ENCODE data around the gene AUTS2. TPM values are rescaled to one million over a fixed set of nuclear protein-coding genes. Genes with fewer than 3 reads are reported as not detected.

Gene AUTS2
- total RNA-seq, 1 experiment from 2014 or later: 50.0 TPM

GRCh38 chr7:70505468-70505867, 907.2 kb downstream of the AUTS2 start:
- ChIA-PET CTCF (interaction anchor here (1.3 kb wide), 2 partner anchors 92 to 193 kb away, joined by 4 to 5 read pairs; no protein-coding TSS in a partner anchor), POLR2A (no interaction called here)
- no peak for ATAC-seq

GRCh38 chr7:70505886-70506285, 907.6 kb downstream of the AUTS2 start:
- CTCF ChIA-PET: interaction anchor here (1.3 kb wide), 2 partner anchors 92 to 193 kb away, joined by 4 to 5 read pairs; no protein-coding TSS in a partner anchor
- no peak for TF ChIP-seq AFF4 (CRISPR knock-in tag; IDR thresholded peaks at IDR 0.05; ENCODE audit: borderline replicate concordance)
- TF ChIP-seq ZNF263 (CRISPR knock-in tag; IDR thresholded peaks at IDR 0.05; ENCODE audit: low read depth): no peak
- no peak for TF ChIP-seq IRF2 (CRISPR knock-in tag; IDR thresholded peaks at IDR 0.05; ENCODE audit: borderline replicate concordance, low read depth)

More at GRCh38 chr7:70505468-70505867, 907.2 kb downstream of the AUTS2 start:
- H3K27me3 Mint-ChIP-seq (ENCODE audit: low read depth): peaks cover 5% of the 10 kb centered on the region
- H3K27ac Mint-ChIP-seq: no peak overlapping the region
- TF ChIP-seq ATF1 (CRISPR knock-in tag; IDR thresholded peaks at IDR 0.05) (no peak), NFYB (CRISPR knock-in tag; conservative IDR thresholded peaks at IDR 0.05; ENCODE audit: low read depth) (no peak), ZNF232 (CRISPR knock-in tag; IDR thresholded peaks at IDR 0.05) (no peak), ZNF416 (CRISPR knock-in tag; IDR thresholded peaks at IDR 0.05) (no peak), ZNF317 (CRISPR knock-in tag; IDR thresholded peaks at IDR 0.05; ENCODE audit: borderline replicate concordance, low read depth) (no peak), SOX15 (CRISPR knock-in tag; IDR thresholded peaks at IDR 0.05) (no peak), USF1 (CRISPR knock-in tag; IDR thresholded peaks at IDR 0.05) (no peak), JAZF1 (CRISPR knock-in tag; IDR thresholded peaks at IDR 0.05) (no peak), MAX (CRISPR knock-in tag; IDR thresholded peaks at IDR 0.05) (no peak), AFF4 (CRISPR knock-in tag; IDR thresholded peaks at IDR 0.05; ENCODE audit: borderline replicate concordance) (no peak), ZNF281 (CRISPR knock-in tag; IDR thresholded peaks at IDR 0.05) (no peak), HMGA2 (CRISPR knock-in tag; IDR thresholded peaks at IDR 0.05) (no peak), TEAD4 (CRISPR knock-in tag; IDR thresholded peaks at IDR 0.05) (no peak), NR3C1 (CRISPR knock-in tag; conservative IDR thresholded peaks at IDR 0.05; ENCODE audit: low read depth) (no peak), TEAD1 (CRISPR knock-in tag; IDR thresholded peaks at IDR 0.05) (no peak)
- no peaks in the 10 kb centered on the region for H3K9me3 Mint-ChIP-seq
- no peak overlapping the region for H3K4me3 Mint-ChIP-seq
- no peaks in the 10 kb centered on the region for H3K36me3 Mint-ChIP-seq
- 0 out of 2 replicates have a peak, but pooled peaks cover 3% of the 10 kb centered on the region for H3K4me1 Mint-ChIP-seq
- DNase-seq (ENCODE audit: low spot score): no peak

More at GRCh38 chr7:70505886-70506285, 907.6 kb downstream of the AUTS2 start:
- H3K4me3 Mint-ChIP-seq: no peak overlapping the region
- POLR2A ChIA-PET: interaction anchor here (0.6 kb wide), 1 partner anchor 13 kb away, joined by 3 read pairs; no protein-coding TSS in a partner anchor
- H3K4me1 Mint-ChIP-seq: 0 out of 2 replicates have a peak, but pooled peaks cover 3% of the 10 kb centered on the region
- H3K27me3 Mint-ChIP-seq (ENCODE audit: low read depth): peaks cover 5% of the 10 kb centered on the region
- H3K36me3 Mint-ChIP-seq: no peaks in the 10 kb centered on the region
- H3K9me3 Mint-ChIP-seq: no peaks in the 10 kb centered on the region
- DNase-seq (ENCODE audit: low spot score) (no peak), ATAC-seq (no peak)
- no peak overlapping the region for H3K27ac Mint-ChIP-seq
